Lower leg skin (tissue), 3 donors: ENCODE data around the gene MRPL3.

ENCODE experiments used
- CTCF ChIP-seq, 3 donors: fragments of 450-650 bp; IDR thresholded peaks; one replicate each; pipeline ENCODE4 v1.5.1; 2016; ENCODE audit warnings: antibody characterized with exemption in 3 of 3, mild to moderate bottlenecking in 3 of 3, moderate library complexity in 2 of 3
- POLR2A ChIP-seq, 2 donors: fragments of 450-650 bp; IDR thresholded peaks; one replicate each; pipeline ENCODE4 v1.6.1; 2016 to 2017; ENCODE audit warnings: antibody characterized with exemption in 2 of 2, mild to moderate bottlenecking in 1 of 2, moderate library complexity in 1 of 2

DNA sequence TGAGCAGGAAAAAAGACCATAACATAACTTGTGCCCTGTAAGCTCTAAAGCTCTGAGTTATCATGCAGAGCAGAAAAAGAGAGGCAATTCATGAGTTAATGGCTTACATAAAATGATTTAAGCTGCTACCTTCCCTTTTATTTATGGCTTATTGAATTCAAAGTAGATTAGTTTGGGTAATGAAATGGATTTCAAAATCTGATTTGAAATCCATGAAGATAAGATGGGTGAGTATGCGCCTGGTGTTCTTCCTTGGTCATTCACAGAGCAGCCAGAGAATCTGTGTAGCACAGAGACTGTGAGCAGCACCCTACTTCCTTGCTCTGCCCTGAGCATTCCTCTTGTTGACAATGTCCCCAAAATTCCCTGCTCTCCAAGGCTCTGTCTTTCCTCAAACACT, 36.2 kb upstream of the MRPL3 start:
- TF ChIP-seq POLR2A (IDR thresholded peaks at IDR 0.05) = no peak
- TF ChIP-seq CTCF (IDR thresholded peaks at IDR 0.05) = no peak
